Stimulated activated CD4-positive, alpha-beta T cell treated with anti-CD3 and anti-CD28 coated beads, Interleukin-12 subunit alpha, Interleukin-12 subunit beta, amount 100 ng/mL, for 24 hours (primary cell): ENCODE data around the gene DNAI4.

ENCODE experiments used
- DNase-seq, 2 experiments: peaks; one replicate each; pipeline ENCODE4 v3.0.0-alpha.2; 2020; ENCODE audit warnings: low read depth in 2 of 2

The DNAI4 gene

DNA sequence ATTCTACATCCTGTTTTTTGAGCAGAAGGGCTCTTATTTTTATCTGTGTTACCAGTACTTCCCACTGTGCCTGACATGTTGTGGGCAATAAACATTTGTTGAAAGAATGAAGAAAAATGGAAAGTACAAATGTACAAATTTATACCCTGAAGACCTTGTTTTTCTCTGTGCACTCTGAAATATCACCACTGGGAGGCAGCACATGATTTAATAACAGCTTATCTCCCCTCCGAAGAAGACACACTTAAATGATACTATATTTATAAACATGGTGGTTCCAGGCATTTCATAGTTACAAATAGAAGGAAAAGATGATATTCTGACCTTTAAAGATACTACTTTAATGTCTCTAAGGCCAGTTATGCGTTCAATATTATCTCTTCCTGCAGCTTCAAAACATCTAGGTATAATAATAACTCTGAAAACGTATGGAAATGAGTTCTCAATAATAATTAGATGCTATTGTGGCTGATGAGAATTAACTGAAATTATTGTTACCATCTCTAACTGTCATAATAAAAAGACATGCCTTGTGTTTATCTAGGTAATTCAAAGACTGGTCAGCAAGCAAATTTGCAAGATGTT lies 159.6 kb downstream of the DNAI4 start:
- DNase-seq = peak in 1 of 2 experiments; percentile 42
